K562 (cell line): Measurements from ENCODE around the gene RNF151. TPM values are rescaled to one million over a fixed set of nuclear protein-coding genes. Genes with fewer than 3 reads are reported as not detected.

ENCODE experiments used
- ATAC-seq: fragments of 200-7000 bp; cut with Tn5 transposase; 3 replicates; pipeline ENCODE4 v1.9.1; 2020; ENCODE audit warnings: moderate library complexity
- BruUV-seq: library from RNA; stranded (reverse); fragments of 400-500 nt; replicated peaks from 2 replicates; lab custom pipeline; 2021; lab: Mats Ljungman, UMichigan
- CTCF ChIA-PET: fragments of 300-600 bp; formaldehyde crosslinking; extraction: SDS; loops from one replicate; lab custom pipeline; 2021; ENCODE audit warnings: low intra/inter-chr PET ratio; lab: Yijun Ruan, JAX
- POLR2A ChIA-PET: fragments of 300-600, 350-650 bp; sonication (Branson Sonifier 250); formaldehyde crosslinking; extraction: SDS; loops from one replicate; lab custom pipeline; 2021; ENCODE audit warnings: antibody characterized with exemption, inconsistent platforms; lab: Yijun Ruan, JAX
- DNase-seq, 4 experiments: peaks; one replicate each; pipeline versions ENCODE4 v3.0.0 to v3.0.0-alpha.2; 2011 to 2018; ENCODE audit warnings: low spot score in 3 of 4, mixed read lengths in 3 of 4; ENCODE audit errors: extremely low read depth in 1 of 4
- FAIRE-seq: peaks from 2 replicates; lab custom pipeline; 2011; peaks lifted over from hg19 to GRCh38; lab: Jason Lieb, UNC
- H2AFZ ChIP-seq: 2 replicates; pipeline ENCODE4 v1.6.0; 2011; ENCODE audit warnings: low read depth, low read length, control low read depth, inconsistent platforms
- H3K27ac ChIP-seq: fragments of 200-600 bp; 3 replicates; pipeline ENCODE4 v1.8.0; 2011; ENCODE audit warnings: low read depth, mild to moderate bottlenecking, control low read depth, inconsistent platforms, low read length, moderate library complexity, mixed read lengths; ENCODE audit errors: extremely low read depth
- H3K27me3 ChIP-seq, 2 experiments: fragments of 300-600 bp in 1 of 2; 2 replicates in 1 of 2; 3 replicates in 1 of 2; pipeline versions ENCODE4 v1.6.0 to v1.8.0; 2011; ENCODE audit warnings: inconsistent platforms in 2 of 2, low read length in 2 of 2, mild to moderate bottlenecking in 1 of 2, mixed read lengths in 1 of 2, moderate library complexity in 1 of 2; ENCODE audit not compliant: control insufficient read depth in 2 of 2, insufficient read depth in 2 of 2
- H3K36me3 ChIP-seq: fragments of 300-600 bp; 3 replicates; pipeline ENCODE4 v1.8.0; 2011; ENCODE audit warnings: mild to moderate bottlenecking, low read length, inconsistent platforms; ENCODE audit not compliant: control insufficient read depth, insufficient read depth
- H3K4me1 ChIP-seq, 2 experiments: fragments of 200-600 bp in 1 of 2; replicated peaks in 1 of 2; 2 replicates in 1 of 2; 3 replicates in 1 of 2; pipeline versions ENCODE4 v1.5.1 to v1.8.0; 2011; ENCODE audit warnings: inconsistent platforms in 2 of 2, low read length in 2 of 2, mild to moderate bottlenecking in 1 of 2, mixed read lengths in 1 of 2, moderate library complexity in 1 of 2; ENCODE audit not compliant: control insufficient read depth in 2 of 2, insufficient read depth in 2 of 2
- H3K4me2 ChIP-seq: 2 replicates; pipeline ENCODE4 v1.6.1; 2011; ENCODE audit warnings: low read length, control low read depth, inconsistent platforms, mixed read lengths; ENCODE audit not compliant: insufficient read depth
- H3K4me3 ChIP-seq: fragments of 200-600 bp; sonication (generic), shearing (Covaris generic); 2 replicates; pipeline ENCODE4 v1.5.1; 2016; ENCODE audit warnings: control low read depth, inconsistent platforms
- H3K79me2 ChIP-seq: fragments of 200-600 bp; 3 replicates; pipeline ENCODE4 v1.8.0; 2011; ENCODE audit warnings: low read length, inconsistent platforms; ENCODE audit not compliant: control insufficient read depth, insufficient read depth
- H3K9ac ChIP-seq, 2 experiments: 2 replicates each; pipeline versions ENCODE4 v1.6.0 to v1.6.1; 2011; ENCODE audit warnings: low read depth in 2 of 2, low read length in 2 of 2, control low read depth in 1 of 2, inconsistent platforms in 1 of 2, mild to moderate bottlenecking in 1 of 2, mixed read lengths in 1 of 2; ENCODE audit not compliant: insufficient read depth in 1 of 2
- H3K9me1 ChIP-seq: one replicate; pipeline ENCODE4 v1.6.0; 2011; ENCODE audit warnings: inconsistent platforms, mild to moderate bottlenecking, low read length, moderate library complexity; ENCODE audit not compliant: control insufficient read depth, insufficient read depth
- H3K9me3 ChIP-seq: replicated peaks from 2 replicates; pipeline ENCODE4 v1.5.1; 2011; ENCODE audit warnings: low read depth, low read length, inconsistent platforms; ENCODE audit not compliant: control insufficient read depth, insufficient read depth
- H4K20me1 ChIP-seq: replicated peaks from 2 replicates; pipeline ENCODE4 v1.6.1; 2011; ENCODE audit warnings: low read length, inconsistent platforms, mixed read lengths; ENCODE audit not compliant: control insufficient read depth, insufficient read depth
- ARID1B ChIP-seq: fragments of 450-650 bp; IDR thresholded peaks from 2 replicates; pipeline ENCODE4 v1.6.1; 2016; ENCODE audit warnings: antibody characterized with exemption, mild to moderate bottlenecking, inconsistent platforms
- ARID3A ChIP-seq: IDR thresholded peaks from 2 replicates; pipeline ENCODE4 v1.6.1; 2012; ENCODE audit warnings: low read depth, low read length, improper control_type of control experiment, borderline replicate concordance
- EP400 ChIP-seq: fragments of 450-650 bp; IDR thresholded peaks from 2 replicates; pipeline ENCODE4 v1.6.1; 2017; ENCODE audit warnings: antibody characterized with exemption, mild to moderate bottlenecking, moderate library complexity
- NR0B1 ChIP-seq: fragments of 450-650 bp; IDR thresholded peaks from one replicate; pipeline ENCODE4 v1.6.1; 2018; ENCODE audit warnings: mild to moderate bottlenecking, moderate library complexity; ENCODE audit not compliant: partially characterized antibody
- PHTF2 ChIP-seq: fragments of 250-450 bp; sonication (Bioruptor Pico); IDR thresholded peaks from 2 replicates; pipeline ENCODE4 v1.5.0; 2021; ENCODE audit warnings: mild to moderate bottlenecking
- POLR2G ChIP-seq: fragments of 200-400 bp; formaldehyde crosslinking; IDR thresholded peaks from 2 replicates; pipeline ENCODE4 v1.6.1; 2017; ENCODE audit warnings: low read depth, mild to moderate bottlenecking, antibody characterized with exemption, low read length, moderate library complexity
- RBFOX2 ChIP-seq: fragments of 200-400 bp; formaldehyde crosslinking; IDR thresholded peaks from 2 replicates; pipeline ENCODE4 v1.6.1; 2017; ENCODE audit warnings: low read depth, mild to moderate bottlenecking, low read length, moderate library complexity
- STAT6 ChIP-seq: sonication (generic); formaldehyde crosslinking; IDR thresholded peaks from 2 replicates; pipeline ENCODE4 v1.8.1; 2023; ENCODE audit warnings: mild to moderate bottlenecking, missing genetic modification reagents
- WGBS: fragments of 100-300 bp; shearing (Covaris generic); methylation state at CpG from one replicate; pipeline ENCODE4 v1.1.6; 2016; ENCODE audit warnings: low coverage, mixed read lengths; ENCODE audit not compliant: insufficient coverage; ENCODE audit errors: missing lambda C conversion rate; 5-methylcytosine and 5-hydroxymethylcytosine counted together
- in situ Hi-C: fragments of 300-500 bp; cut with MboI; formaldehyde crosslinking; loops from 4 replicates; pipeline ENCODE4 v1.15.0; 2018; ENCODE audit warnings: inconsistent platforms, mixed read lengths
- intact Hi-C: fragments of 100-400 bp; cut with micrococcal nuclease; formaldehyde crosslinking; loops from 2 replicates; pipeline ENCODE4 v1.14.2; 2022
- polyA plus RNA-seq, 8 experiments: library from polyadenylated mRNA; depleted of rRNA in 4 of 8; stranded (reverse) in 5 of 8; unstranded in 3 of 8; fragments of >200 nt; fragmentation: Nextera tagmentation in 2 of 8; fragmentation: Illumina TruSeq in 1 of 8; extraction: Ambion mirVana in 2 of 8; extraction: Trizol in 1 of 8; gene quantifications; 2 replicates each; pipeline versions ENCODE4 v1.2.1 to v1.2.3, GENCODE V29; 2011 to 2014; ENCODE audit warnings: inconsistent platforms in 1 of 8, missing spikeins in 1 of 8
- total RNA-seq, 7 experiments: library from RNA; depleted of rRNA in 6 of 7; stranded (reverse); fragments of >200 nt in 6 of 7; fragmentation: Illumina TruSeq in 2 of 7; extraction: Trizol in 2 of 7; gene quantifications; 2 replicates each; pipeline versions ENCODE4 v1.2.1 to v1.2.3, GENCODE V29; 2011 to 2021; ENCODE audit warnings: low replicate concordance in 1 of 7
- TF ChIP-seq, protein P1 (sequence below): sonication (generic); formaldehyde crosslinking; IDR thresholded peaks from 2 replicates; pipeline ENCODE4 v1.8.0; 2022; ENCODE audit warnings: missing genetic modification reagents, mild to moderate bottlenecking, borderline replicate concordance

The RNF151 gene
- total and polyA plus RNA-seq, 9 of the 15 experiments (the other 6 are each of a cell fraction or from before 2014, with no cell fraction given), result not detected

DNA sequence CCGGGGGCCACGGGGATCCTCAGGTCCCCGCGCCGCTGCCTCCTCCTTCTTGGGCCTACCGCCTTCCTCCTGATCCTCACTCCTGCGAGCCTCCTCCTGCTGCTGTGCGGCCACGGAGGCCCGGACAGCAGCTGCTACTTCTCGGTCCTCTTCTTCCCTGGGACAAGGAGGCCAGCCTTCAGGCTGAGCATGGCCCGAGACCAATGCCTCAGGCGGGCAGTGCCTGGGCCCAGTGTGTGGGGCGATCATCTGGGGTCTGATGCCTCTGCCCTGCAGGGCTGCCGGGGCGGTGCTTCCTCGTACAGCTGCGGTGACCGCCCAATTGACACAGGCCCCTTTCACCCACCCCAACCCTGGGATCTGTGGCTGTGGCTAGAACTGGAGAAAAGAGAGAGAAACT is 34.4 kb downstream of the RNF151 start:
- CTCF ChIA-PET, result no interaction called here
- intact Hi-C loops, result no loop called here
- no peak overlapping the region for H3K27ac ChIP-seq

More for the DNA sequence above, 34.4 kb downstream of the RNF151 start:
- Histone ChIP-seq H4K20me1 (peaks cover 21% of the 10 kb centered on the region), H3K36me3 (peaks cover 94% of the 10 kb centered on the region), H3K79me2 (peaks cover 40% of the 10 kb centered on the region), H3K9me1 (peaks cover 5% of the 10 kb centered on the region), H3K27me3 (no peaks in the 10 kb centered on the region), H3K4me3 (no peak overlapping the region), H2AFZ (no peak overlapping the region), H3K4me2 (no peak overlapping the region), H3K9ac (no peak overlapping the region; a peak in 2 of 4 replicates), H3K4me1 (peaks cover 7 to 73% of the 10 kb centered on the region in 2 experiments), H3K9me3 (no peaks in the 10 kb centered on the region)
- 100% methylated on average over 7 of the region's 19 CpGs for WGBS
- in situ Hi-C loops, result no loop called here
- POLR2A ChIA-PET, result interaction anchor here (0.7 kb wide), 1 partner anchor 154 kb away, joined by 4 read pairs; the partner anchor contains the start of gene TRAF7
- FAIRE-seq (no peak), ATAC-seq (no peak), DNase-seq (no peak)
- BruUV-seq, result no TSS peak
- TF ChIP-seq RBFOX2, result peak; percentile 8; the same call in 1 of the 2 replicates
- TF ChIP-seq EP400, result no peak
- TF ChIP-seq ARID3A, result no peak
- TF ChIP-seq ARID1B, result no peak
- TF ChIP-seq, protein P1, sequence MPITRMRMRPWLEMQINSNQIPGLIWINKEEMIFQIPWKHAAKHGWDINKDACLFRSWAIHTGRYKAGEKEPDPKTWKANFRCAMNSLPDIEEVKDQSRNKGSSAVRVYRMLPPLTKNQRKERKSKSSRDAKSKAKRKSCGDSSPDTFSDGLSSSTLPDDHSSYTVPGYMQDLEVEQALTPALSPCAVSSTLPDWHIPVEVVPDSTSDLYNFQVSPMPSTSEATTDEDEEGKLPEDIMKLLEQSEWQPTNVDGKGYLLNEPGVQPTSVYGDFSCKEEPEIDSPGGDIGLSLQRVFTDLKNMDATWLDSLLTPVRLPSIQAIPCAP, result no peak
- TF ChIP-seq PHTF2 (CRISPR knock-in tag), result no peak
- TF ChIP-seq POLR2G, result peak; percentile 10; the same call in 1 of the 2 replicates
- TF ChIP-seq NR0B1, result no peak
- TF ChIP-seq STAT6 (CRISPR knock-in tag), result no peak
